Ectodermal cell (in vitro differentiated cells): ENCODE results near the gene SH3BP2.

Experiments used
- H3K27ac ChIP-seq: 2 replicates; pipeline ENCODE4 v1.7.0; 2013; ENCODE audit warnings: mild to moderate bottlenecking, low read depth, low read length; ENCODE audit not compliant: insufficient read depth, poor library complexity, severe bottlenecking
- H3K27me3 ChIP-seq: 2 replicates; pipeline ENCODE4 v1.7.0; 2013; ENCODE audit warnings: mild to moderate bottlenecking, low read length; ENCODE audit not compliant: insufficient read depth, control insufficient read depth, poor library complexity, severe bottlenecking
- H3K36me3 ChIP-seq: one replicate; pipeline ENCODE4 v1.7.0; 2013; ENCODE audit warnings: low read length; ENCODE audit not compliant: control insufficient read depth, insufficient read depth
- H3K4me1 ChIP-seq: one replicate; pipeline ENCODE4 v1.7.0; 2013; ENCODE audit warnings: low read length; ENCODE audit not compliant: control insufficient read depth, insufficient read depth
- H3K4me3 ChIP-seq: 2 replicates; pipeline ENCODE4 v1.7.0; 2013; ENCODE audit warnings: low read depth, low read length, control low read depth; ENCODE audit not compliant: insufficient read depth
- H3K9me3 ChIP-seq: 2 replicates; pipeline ENCODE4 v1.7.0; 2013; ENCODE audit warnings: mild to moderate bottlenecking, low read length, moderate library complexity; ENCODE audit not compliant: control insufficient read depth
- WGBS, 2 experiments: methylation state at CpG; one replicate each; pipeline ENCODE4 v1.1.7; 2013; ENCODE audit warnings: missing lambda C conversion rate in 2 of 2; 5-methylcytosine and 5-hydroxymethylcytosine counted together

The SH3BP2 gene

GRCh38 chr4:2813446-2814405 lies 20.8 kb downstream of the SH3BP2 start:
- no peak overlapping the region for H3K27ac ChIP-seq
- H3K36me3 ChIP-seq: no peaks in the 10 kb centered on the region
- H3K9me3 ChIP-seq: no peaks in the 10 kb centered on the region
- H3K4me3 ChIP-seq: no peak overlapping the region
- peaks cover 7% of the 10 kb centered on the region for H3K27me3 ChIP-seq
- 95 to 96% methylated on average over 17 of the region's 17 CpGs for WGBS, 2 experiments
- H3K4me1 ChIP-seq: peaks cover 11% of the 10 kb centered on the region

GRCh38 chr4:2814627-2815270 lies 21.9 kb downstream of the SH3BP2 start:
- Histone ChIP-seq H3K27ac (no peak overlapping the region), H3K36me3 (no peaks in the 10 kb centered on the region), H3K4me3 (no peak overlapping the region), H3K9me3 (no peaks in the 10 kb centered on the region), H3K4me1 (peaks cover 7% of the 10 kb centered on the region), H3K27me3 (peaks cover 7% of the 10 kb centered on the region)
- 82 to 85% methylated on average over 7 of the region's 7 CpGs for WGBS, 2 experiments

- Histone ChIP-seq H3K9me3 (no peaks in the 10 kb centered on the region), H3K36me3 (no peaks in the 10 kb centered on the region), H3K4me3 (no peak overlapping the region), H3K4me1 (peaks cover 5% of the 10 kb centered on the region), H3K27me3 (peaks cover 7% of the 10 kb centered on the region), H3K27ac (no peak overlapping the region)
- 100% methylated on average over 1 of the region's 1 CpG; no CpG with 5 or more reads in 1 of the 2 experiments for WGBS, 2 experiments
Observed at GRCh38 chr4:2816401-2816954, 23.6 kb downstream of the SH3BP2 start.

- Histone ChIP-seq H3K27ac (no peak overlapping the region), H3K9me3 (no peaks in the 10 kb centered on the region), H3K27me3 (peaks cover 7% of the 10 kb centered on the region), H3K36me3 (no peaks in the 10 kb centered on the region), H3K4me1 (no peaks in the 10 kb centered on the region), H3K4me3 (no peak overlapping the region)
- 96 to 97% methylated on average over 4 of the region's 4 CpGs for WGBS, 2 experiments
Observed at GRCh38 chr4:2817137-2817536, 24.3 kb downstream of the SH3BP2 start.

GRCh38 chr4:2817701-2818350 lies 24.9 kb downstream of the SH3BP2 start:
- Histone ChIP-seq H3K4me3 (peak overlapping the region; percentile 66), H3K27ac (no peak overlapping the region), H3K9me3 (no peaks in the 10 kb centered on the region), H3K27me3 (peaks cover 7% of the 10 kb centered on the region), H3K36me3 (no peaks in the 10 kb centered on the region), H3K4me1 (no peaks in the 10 kb centered on the region)
- WGBS, 2 experiments: 10% methylated on average over 65 of the region's 65 CpGs

- no peaks in the 10 kb centered on the region for H3K9me3 ChIP-seq
- H3K27me3 ChIP-seq: peaks cover 7% of the 10 kb centered on the region
- H3K36me3 ChIP-seq: no peaks in the 10 kb centered on the region
- H3K4me1 ChIP-seq: no peaks in the 10 kb centered on the region
- H3K27ac ChIP-seq: no peak overlapping the region
- H3K4me3 ChIP-seq: peak overlapping the region; percentile 66
- 1% methylated on average over 54 of the region's 54 CpGs for WGBS, 2 experiments
Observed at GRCh38 chr4:2818351-2818939, 25.6 kb downstream of the SH3BP2 start.

- H3K4me3 ChIP-seq: no peak overlapping the region
- no peaks in the 10 kb centered on the region for H3K4me1 ChIP-seq
- H3K27me3 ChIP-seq: peaks cover 7% of the 10 kb centered on the region
- H3K27ac ChIP-seq: no peak overlapping the region
- H3K9me3 ChIP-seq: no peaks in the 10 kb centered on the region
- WGBS, 2 experiments: 88% methylated on average over 5 of the region's 5 CpGs
- H3K36me3 ChIP-seq: no peaks in the 10 kb centered on the region
Observed at GRCh38 chr4:2819244-2820215, 26.6 kb downstream of the SH3BP2 start.

- Histone ChIP-seq H3K36me3 (no peaks in the 10 kb centered on the region), H3K27ac (no peak overlapping the region), H3K27me3 (peaks cover 7% of the 10 kb centered on the region), H3K4me3 (no peak overlapping the region), H3K4me1 (no peaks in the 10 kb centered on the region), H3K9me3 (no peaks in the 10 kb centered on the region)
- 85 to 87% methylated on average over 13 of the region's 13 CpGs for WGBS, 2 experiments
Observed at GRCh38 chr4:2820216-2820982, 27.5 kb downstream of the SH3BP2 start.
